Cerebellar nuclear complex (tissue), 1 donor: ENCODE results near the gene FBXO36.
"Not testable (repeated sequence)": the region's sequence is repeated elsewhere in the genome, so short reads cannot be mapped to it uniquely, and the experiment has no call there.

Experiments used
- DNase-seq, 2 experiments: peaks; one replicate each; lab custom pipeline; 2025; lab: John Stamatoyannopoulos, UW

FBXO36 gene

DNA sequence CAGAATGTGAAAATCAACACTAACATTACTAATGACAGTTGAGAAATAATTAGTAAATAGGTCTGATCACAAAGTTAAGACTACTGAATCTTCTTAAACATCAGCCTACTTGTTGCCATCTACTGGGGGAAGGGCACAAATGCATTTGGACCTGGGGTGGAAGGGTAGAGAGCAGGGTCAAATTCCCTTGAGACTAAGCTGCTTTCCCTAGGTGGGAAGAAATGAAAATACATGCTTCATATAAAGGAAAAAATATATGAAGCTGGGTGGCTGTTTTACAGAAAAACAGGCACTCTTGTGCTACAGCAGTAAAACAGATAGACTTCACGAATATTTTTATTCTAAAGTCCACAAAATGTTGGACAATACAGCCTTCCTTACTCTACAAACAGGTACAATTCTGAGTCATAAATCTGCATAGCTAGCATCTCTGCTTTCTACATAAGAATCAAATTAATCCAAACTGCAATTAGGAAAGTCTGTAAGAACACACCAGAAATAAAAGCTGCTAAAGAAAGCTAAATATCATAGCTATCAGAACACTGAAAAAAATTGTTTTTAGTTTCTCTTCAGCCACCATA lies 11.4 kb upstream of the FBXO36 start:
- DNase-seq = no peak

DNA sequence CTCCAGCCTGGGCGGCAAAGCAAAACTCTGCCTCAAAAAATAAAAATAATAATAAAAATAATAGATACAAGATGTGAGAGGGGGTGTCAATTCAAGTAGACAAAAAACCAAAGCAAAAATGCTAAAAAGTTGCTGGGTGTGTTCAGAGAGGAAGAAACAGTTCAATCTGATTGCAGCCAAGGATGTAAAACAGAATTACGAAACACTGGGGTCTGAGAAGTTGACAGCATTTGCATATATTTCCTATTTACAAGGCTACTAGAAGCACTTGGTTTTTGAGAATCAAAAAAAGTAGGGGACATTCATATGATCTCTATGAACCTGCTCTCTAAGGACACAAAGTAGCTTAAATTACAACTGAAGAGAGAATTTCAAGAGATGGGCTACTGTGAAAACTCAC lies 8.1 kb upstream of the FBXO36 start:
- no peak for DNase-seq

DNA sequence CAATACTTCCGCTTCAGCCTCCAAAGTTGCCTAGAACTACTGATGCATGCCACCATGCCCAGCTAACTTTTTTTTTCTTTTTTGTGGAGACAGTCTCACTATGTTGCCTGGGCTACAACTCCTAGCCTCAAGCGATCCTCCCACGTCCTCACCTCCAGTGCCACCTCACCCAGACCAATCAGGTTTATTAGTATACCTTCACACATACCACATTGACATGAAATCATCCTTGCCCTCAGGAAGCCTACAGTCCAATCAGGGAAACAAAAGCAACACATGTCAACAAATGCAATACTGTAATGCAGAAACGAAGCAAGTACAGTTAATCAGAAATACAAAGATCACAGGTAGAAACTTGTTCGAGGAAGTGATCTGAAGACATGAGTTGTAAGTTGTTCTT lies 4.5 kb upstream of the FBXO36 start:
- no peak for DNase-seq

DNA sequence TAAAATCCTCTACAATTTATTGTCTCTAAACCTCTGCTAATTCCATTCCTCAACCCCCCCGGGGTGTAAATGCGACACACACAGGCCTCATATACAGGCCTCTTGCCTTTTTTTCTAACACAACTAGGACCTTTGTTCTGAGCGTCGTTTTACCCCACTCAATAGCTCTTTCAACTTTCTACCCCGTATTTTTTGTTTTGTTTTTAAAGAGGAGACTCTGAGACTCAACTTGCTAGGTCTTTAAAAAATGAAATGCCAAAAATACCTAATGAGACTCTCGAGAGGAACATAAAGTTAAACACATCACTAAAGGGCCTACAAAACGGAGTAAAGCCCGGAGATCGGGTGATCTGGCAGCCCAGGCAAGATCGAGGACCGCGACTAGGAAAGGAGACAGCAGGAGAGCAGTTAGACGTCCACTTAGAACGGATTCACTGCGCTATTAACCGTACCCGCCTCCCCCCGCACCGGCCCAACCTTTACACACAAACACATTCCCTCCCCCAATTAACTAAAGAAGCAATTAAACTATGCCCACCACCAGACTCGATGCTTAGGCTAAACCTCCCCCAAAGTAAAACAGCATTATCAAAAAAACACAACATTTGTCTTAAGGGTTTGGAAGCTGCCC lies 2.2 kb upstream of the FBXO36 start:
- no peak for DNase-seq

DNA sequence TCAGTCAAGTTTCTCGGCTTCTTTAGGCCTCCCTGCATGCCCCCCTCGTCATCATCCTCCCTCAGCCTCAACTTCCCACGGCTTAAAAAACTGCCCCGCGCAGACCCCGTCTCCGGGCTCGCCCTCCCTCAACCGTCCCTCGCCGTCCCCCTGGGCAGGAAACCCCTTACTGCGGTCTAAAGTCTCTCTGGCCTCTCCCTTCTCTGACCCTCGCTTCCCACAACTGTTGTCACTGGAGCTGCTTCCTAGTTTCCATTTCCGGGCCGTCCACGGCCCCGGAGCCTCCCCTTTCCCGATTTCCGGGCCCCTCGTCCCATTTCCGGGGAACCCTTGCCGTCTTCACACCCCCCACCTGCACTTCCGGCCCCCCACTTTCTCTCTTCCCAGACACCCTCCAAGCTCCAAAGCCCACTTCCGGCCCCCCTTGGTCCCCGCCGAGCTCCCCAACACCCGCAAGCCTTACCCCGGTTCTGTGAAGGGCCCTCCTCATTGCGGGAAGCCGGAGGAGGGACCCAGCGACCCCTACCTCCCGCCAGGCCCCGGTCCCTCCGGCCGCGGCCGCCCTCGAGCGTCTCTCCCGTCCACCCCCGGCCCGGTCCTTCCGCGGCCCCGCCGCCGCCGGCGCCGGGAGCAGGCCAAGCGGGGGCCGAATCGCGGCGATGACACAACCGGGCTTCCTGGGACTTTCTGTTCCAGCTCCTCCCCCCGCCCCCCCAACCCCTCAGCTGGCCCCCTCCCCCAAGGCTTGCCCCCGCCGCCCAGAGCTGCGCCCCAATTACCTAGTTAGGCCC lies 1.0 kb upstream of the FBXO36 start:
- no peak for DNase-seq

DNA sequence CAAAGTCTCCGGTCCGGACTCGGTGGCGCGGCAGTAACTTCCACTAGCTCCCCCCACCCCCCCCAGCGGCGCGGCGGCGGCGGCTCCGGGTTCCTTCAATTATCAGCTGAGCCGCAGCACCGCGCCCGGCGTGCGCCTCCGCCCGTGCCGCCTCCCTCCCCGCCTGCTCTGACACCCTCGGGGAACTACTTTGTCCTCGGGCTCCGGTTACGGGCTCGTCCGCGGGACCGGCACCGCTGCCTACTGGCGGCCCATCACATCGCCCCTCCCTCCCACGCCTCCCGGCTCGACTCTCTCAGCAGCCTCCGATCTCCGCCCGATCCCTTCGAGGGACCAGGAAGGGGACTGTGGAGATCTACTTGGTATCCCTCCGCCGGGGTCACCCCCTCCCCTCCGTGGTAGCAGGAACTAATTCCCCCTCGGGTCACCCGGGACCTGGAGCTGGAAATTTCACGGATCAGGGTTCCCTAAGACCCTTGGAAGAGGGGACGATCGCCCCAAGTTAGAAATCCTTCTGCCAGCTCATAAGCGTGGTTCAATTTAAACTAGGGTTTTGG lies 333 bp upstream of the FBXO36 start, which contains the start of gene TRIP12:
Gene TRIP12 (minus strand): TSS at position 118 of the 557 bp plus-strand sequence. CDS start 41,930 bp downstream, outside the sequence.
- DNase-seq = peak in 1 of 2 experiments; percentile 51

DNA sequence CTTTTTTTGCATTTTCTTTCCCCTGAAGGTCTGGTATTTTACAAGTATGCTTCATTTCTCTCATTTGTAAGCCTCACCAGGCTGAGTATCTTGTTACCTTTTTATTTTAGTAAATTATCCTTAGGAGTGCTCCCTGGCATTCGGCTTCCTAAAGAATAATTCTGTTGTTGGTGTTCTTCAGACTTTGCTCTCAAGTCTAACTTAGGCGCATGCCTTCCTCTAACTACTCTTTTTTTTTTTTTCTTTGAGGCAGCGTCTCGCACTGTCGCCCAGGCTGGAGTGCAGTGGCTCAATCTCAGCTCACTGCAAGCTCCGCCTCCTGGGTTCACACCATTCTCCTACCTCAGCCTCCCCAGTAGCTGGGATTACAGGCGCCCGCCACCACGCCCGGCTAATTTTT lies 2.2 kb downstream of the FBXO36 start:
- not testable (repeated sequence) for DNase-seq

DNA sequence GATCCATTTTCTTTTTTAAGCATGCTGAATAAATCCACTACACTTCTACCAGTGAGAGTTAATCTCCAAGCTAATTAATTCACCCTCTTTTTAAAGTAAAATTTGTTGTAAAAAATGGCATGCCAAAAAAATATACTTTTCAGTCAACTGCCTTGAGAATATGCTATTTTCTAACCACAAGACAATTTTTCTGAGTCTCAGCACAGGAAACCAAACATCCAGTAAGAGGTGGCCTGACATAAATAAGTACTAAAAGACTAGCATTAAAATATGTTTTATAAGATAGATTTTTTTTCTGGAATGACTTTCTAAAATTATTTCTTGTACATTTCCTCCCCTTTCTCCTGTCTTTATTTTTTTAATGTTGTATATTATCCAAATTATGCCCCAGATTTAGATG lies 2.9 kb downstream of the FBXO36 start:
- DNase-seq = no peak

DNA sequence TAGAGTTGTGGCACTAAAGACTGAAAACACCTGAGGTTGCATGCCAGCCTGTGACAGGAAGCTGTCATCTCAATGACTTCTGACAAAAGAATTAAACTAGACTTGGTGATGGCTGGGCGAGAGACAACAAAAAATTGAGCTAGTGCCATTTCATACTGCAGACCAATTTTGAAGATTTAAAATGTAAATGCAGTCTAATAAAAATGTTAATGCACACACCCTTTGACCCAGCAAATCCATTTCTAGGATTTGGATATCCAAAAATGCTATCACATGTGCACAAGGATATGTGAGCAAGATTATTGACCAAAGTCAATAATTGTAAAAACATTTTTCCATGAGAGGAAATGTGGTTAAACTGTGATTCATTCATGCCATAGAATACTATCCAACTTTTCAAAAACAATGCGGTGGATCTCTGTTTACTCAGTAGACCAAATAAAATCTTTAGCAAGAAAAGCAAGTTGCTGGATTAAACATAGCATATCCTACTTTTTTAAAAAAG lies 5.6 kb downstream of the FBXO36 start:
- no peak for DNase-seq

DNA sequence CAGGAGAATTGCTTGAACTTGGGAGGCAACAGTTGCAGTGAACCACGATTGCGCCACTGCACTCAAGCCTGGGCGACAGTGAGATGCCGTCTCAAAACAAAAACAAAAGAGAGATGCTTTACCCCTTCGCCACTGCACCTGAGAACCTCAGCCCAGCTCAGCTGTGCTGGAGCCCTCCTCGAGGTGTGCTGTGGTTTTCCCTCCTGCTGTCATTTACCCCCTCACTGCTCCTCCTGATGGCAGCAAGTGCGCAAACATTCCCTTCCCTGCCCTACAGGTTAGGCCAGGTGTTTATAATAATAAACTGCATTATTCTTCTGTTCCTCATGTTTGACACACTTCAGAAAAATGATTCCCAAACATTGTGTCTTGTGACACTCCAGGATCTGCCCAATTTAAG lies 8.4 kb downstream of the FBXO36 start:
- DNase-seq = no peak

DNA sequence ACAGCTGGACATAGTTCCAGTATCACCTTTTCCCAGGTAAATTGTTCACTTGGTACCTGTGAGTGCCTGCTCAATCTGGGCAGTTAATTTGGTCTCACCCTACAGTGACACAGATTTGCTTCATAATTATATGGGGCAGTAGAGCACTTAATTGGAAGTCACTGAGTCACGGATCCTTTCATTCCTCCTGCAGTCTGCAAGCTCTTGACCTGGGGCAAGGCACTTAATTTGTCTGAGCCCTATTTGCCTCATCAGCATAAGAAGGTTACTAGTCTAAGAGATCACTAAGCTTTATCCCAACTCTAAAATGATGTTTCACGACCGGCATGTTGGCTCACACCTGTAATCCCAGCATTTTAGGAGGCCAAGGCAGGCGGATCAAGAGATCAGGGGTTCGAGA lies 8.9 kb downstream of the FBXO36 start:
- DNase-seq = no peak

DNA sequence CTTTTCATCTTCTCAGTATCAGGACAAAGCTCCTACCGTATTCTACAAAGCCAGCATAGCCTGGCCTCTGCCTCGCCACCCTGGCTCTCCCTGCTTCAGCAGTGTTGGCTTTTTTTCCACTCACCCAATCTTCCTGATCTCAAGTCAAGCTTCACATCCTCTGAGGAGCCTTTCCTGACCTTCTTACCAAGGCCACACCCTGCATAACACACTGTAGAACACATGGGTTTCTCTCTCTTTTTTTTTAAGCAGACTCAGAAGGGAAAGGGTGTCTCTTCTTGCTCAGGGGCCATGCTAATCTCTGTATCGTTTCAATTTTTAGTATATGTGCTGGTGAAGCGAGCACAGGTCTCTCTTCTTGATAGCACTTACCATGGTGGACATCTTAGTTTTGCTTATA lies 15.2 kb downstream of the FBXO36 start:
- DNase-seq = no peak

DNA sequence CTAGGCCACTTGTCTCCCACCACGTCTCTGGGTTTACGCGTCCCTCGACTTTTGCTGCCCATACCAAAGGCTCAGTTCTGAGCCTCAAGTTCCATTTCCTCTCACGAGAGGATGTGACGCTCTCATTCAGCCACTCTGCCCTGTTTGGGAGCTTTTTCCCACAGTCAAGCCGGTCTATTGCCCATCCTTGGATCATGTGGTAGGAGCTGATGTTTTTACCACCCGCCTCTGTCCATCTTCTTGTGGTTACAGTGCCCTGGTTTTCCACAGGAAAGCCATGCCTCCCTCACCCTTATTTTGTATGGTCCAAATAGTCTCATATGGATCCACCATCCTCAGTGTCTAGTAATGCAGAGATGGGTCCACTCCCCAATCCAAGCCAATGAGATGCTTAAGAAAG lies 20.4 kb downstream of the FBXO36 start:
- no peak for DNase-seq

DNA sequence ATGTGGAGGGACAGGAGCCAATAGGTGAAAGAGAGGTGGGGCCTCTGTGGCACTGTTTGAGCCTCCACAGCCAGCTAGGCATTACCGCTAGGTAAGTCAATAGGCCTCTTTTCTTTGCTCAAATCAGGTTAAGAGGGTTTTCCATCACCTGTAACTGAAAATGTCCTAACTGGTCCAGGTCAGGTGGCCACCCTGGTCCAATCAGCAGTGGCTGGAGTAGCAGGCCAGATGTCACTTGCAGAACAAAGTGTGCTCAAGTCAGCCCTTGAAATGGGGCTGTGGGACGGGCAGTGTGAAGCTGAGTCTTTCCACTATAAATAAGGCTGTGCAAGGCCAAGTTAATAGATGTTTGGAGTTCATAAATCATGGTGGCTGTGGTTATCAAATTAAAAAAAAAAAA lies 20.9 kb downstream of the FBXO36 start:
- no peak for DNase-seq

DNA sequence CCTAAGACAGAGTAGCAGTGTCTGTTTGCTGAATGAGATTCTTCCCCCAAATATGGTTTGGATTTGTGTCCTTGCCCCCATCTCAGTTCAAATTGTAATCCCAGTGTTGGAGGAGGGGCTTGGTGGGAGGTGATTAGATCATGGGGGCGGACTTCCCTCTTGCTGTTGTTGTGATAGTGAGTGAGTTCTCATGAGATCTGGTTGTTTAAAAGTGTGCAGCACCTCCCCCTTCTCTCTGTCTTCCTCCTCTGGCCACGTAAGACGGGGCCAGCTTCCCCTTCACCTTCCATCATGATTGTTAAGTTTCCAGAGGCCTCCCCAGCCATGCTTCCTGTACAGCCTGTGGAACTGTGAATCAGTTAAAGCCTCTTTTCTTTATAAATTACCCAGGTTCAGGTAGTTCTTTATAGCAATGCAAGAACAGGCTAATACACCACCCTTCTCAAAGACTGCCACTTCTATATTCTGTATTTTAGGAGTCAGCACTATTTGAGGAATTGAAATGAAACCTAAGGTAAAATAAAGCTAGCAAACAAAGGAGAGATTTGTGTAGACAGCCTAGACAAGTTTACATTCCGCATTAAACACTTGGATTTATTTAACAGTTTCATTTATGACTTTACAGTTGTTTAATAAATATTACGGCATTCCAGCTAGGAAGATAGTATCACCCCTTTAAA lies 21.6 kb downstream of the FBXO36 start:
- DNase-seq = no peak

DNA sequence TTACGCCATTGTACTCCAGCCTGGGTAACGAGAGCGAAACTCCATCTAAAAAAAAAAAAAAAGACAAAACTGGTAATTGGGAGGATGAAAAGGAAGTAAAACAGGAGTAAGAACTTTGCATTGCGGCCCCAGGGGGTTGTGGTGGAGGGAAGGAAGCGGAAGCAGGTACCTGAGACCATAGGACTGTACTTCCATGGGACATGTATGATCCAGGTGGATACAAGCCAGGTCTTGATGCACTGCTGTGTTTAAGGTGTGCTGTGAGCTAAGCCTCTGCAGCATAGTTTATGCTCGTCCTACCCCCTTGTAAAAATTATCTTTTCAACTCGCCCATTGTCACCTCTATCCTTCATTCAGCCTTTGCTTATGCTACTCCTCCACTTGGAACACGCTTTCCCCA lies 23.7 kb downstream of the FBXO36 start:
- DNase-seq = no peak

DNA sequence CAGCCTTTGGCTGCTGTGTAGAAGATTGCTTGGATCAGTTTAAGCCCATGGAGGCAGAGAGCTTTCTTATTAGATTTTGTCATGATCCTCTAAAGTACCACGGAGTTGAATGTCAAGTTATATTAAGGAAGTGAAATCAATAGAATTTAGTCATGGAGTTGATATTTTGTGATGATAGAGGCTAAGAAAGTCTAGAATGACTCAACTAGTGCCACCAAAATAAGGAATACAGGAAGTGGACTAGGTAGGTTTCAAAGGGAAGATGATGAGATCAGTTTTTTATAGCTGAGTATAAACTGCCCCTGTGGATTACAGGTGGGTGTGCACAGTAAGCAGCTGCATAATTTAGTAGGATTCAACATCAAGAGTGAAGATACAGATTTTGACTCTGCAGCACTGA lies 25.2 kb downstream of the FBXO36 start:
- DNase-seq = no peak

DNA sequence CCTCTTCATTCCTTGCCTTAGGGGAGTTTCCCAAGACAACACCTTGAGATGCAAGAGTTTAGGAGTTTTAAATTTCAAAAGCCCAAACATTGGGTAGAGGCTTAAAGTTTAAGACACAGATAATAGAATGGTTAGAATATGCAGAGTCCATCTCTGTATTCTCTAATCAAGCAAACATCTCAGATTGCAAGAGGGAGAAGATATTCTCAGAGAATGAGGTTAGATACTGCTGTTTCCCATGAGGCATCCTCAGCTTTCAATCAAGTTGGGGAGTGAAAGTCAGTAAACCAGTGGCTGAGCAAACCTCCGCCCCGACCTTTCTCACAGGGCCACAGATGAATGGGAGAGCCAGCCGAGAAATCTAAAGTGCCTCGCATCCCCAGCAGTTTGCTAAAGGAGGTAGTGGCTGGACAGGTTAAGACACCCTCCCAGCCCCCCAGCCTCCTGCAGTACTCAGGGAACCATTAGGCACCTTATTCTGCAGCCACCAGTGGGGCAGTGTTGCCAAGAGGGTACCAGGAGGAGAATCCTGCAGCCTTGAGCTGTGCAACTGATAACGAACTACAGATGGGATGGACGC lies 30.0 kb downstream of the FBXO36 start:
- no peak for DNase-seq

DNA sequence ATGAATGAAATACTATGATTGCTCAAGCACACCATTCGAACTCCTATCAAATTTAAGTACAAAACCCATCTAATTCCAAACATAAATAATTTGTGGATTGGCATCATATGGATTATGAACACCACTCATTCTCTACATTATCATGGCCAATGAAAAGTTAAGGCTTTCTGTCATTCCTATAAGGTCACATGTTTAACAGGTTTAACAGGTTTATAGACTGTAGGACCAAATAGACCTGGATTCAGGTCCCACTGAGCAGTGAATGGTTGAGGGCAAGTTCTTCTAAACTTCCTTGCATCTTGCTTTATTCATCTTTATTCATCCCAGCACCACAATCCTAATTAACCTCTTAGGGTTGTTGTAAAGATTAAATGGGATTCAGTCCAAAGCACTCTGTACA lies 33.4 kb downstream of the FBXO36 start:
- no peak for DNase-seq

DNA sequence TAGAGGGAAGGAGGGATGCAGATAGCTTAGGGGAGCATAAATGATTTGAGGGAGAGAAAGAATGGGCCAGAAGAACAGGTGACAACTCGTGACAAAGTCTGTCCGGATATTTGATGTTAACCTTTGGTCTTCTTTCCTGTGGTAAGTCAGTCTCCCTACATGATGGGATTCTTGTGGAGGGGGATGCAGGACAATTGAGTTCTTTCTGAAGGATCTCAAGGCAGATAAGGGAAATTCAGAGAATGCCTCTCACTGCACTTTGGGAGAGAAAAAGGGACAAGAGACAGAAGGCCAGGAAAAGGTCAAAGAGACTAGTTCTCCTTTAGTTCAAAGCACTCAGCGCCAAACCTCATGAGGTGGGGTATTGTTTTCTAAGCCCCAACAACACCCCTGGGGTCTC lies 34.2 kb downstream of the FBXO36 start:
- no peak for DNase-seq

DNA sequence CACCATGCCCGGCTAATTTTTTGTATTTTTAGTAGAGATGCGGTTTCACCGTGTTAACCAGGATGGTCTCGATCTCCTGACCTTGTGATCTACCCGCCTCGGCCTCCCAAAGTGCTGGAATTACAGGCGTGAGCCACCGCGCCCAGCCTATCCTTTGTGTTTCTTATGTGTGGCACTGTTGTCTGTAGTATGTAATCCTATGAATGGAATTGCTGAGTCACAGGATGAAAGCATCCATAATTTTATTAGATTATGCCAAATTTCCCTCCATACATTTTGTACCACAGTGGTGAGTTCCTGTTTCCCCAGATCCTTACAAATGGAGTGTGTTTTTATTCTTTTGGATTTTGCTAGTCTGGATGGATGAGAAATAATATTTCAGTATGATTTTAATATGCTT lies 41.3 kb downstream of the FBXO36 start:
- not testable (repeated sequence) for DNase-seq

DNA sequence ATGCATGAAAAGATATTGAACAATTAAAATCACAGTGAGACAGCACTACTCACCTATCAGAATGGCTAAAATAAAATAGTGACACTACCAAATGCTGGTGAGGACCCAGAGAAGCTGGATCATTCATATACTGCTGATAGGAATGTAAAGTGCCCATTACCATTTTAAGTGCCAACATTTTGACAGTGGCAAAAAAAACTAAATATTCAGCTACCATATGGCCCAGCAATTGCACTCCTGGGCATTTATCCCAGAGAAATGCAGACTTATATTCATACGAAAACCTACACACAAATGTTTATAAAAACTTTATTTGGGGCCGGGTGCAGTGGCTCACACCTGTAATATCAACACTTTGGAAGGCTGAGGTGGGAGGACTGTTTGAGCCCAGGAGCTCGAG lies 47.6 kb downstream of the FBXO36 start:
- DNase-seq = no peak
